GM21447 (cell line): ENCODE measurements around the gene MYO16.
"Not testable (repeated sequence)": the region's sequence is repeated elsewhere in the genome, so short reads cannot be mapped to it uniquely, and the experiment has no call there.

Experiments used
- ATAC-seq: cut with Tn5 transposase; IDR thresholded peaks from one replicate; pipeline ENCODE4 v1.9.1; 2021; ENCODE audit not compliant: unreplicated experiment

Gene MYO16

GRCh38 chr13:109175666-109176065 lies 546.3 kb downstream of the MYO16 start:
- no peak for ATAC-seq

- ATAC-seq, result no peak
Observed at GRCh38 chr13:109180905-109181425, 551.6 kb downstream of the MYO16 start.

- no peak for ATAC-seq
Observed at GRCh38 chr13:109182777-109183465, 553.5 kb downstream of the MYO16 start.

GRCh38 chr13:109191413-109191812 lies 562.0 kb downstream of the MYO16 start:
- no peak for ATAC-seq

- no peak for ATAC-seq
Observed at GRCh38 chr13:109192306-109192705, 562.9 kb downstream of the MYO16 start.

- no peak for ATAC-seq
Observed at GRCh38 chr13:109196948-109197347, 567.5 kb downstream of the MYO16 start.

- ATAC-seq, result no peak
Observed at GRCh38 chr13:109198585-109198984, 569.2 kb downstream of the MYO16 start.

GRCh38 chr13:109199280-109199679 lies 569.9 kb downstream of the MYO16 start:
- no peak for ATAC-seq

- no peak for ATAC-seq
Observed at GRCh38 chr13:109200556-109200955, 571.1 kb downstream of the MYO16 start.

GRCh38 chr13:109203587-109203986 lies 574.2 kb downstream of the MYO16 start:
- ATAC-seq, result no peak

- ATAC-seq, result no peak
Observed at GRCh38 chr13:109204252-109204651, 574.8 kb downstream of the MYO16 start.

- ATAC-seq, result no peak
Observed at GRCh38 chr13:109204657-109205056, 575.2 kb downstream of the MYO16 start.

GRCh38 chr13:109205315-109205714 lies 575.9 kb downstream of the MYO16 start:
- ATAC-seq, result no peak

GRCh38 chr13:109206616-109207015 lies 577.2 kb downstream of the MYO16 start:
- no peak for ATAC-seq

GRCh38 chr13:109207622-109208021 lies 578.2 kb downstream of the MYO16 start:
- ATAC-seq, result no peak

GRCh38 chr13:109208522-109208921 lies 579.1 kb downstream of the MYO16 start:
- no peak for ATAC-seq

- no peak for ATAC-seq
Observed at GRCh38 chr13:109209526-109209925, 580.1 kb downstream of the MYO16 start.

- no peak for ATAC-seq
Observed at GRCh38 chr13:109211616-109212015, 582.2 kb downstream of the MYO16 start.

- ATAC-seq, result no peak
Observed at GRCh38 chr13:109212650-109213049, 583.2 kb downstream of the MYO16 start.

- ATAC-seq, result no peak
Observed at GRCh38 chr13:109213714-109214113, 584.3 kb downstream of the MYO16 start.

- no peak for ATAC-seq
Observed at GRCh38 chr13:109214393-109214792, 585.0 kb downstream of the MYO16 start.

- ATAC-seq, result no peak
Observed at GRCh38 chr13:109215377-109215776, 586.0 kb downstream of the MYO16 start.

- not testable (repeated sequence) for ATAC-seq
Observed at GRCh38 chr13:109217510-109217909, 588.1 kb downstream of the MYO16 start.
